ENCODE data around the gene NUBP2. TPM values are rescaled to one million over a fixed set of nuclear protein-coding genes. Genes with fewer than 3 reads are reported as not detected.

The NUBP2 gene
- total and polyA plus RNA-seq, 10 of the 15 experiments (the other 5 are each of a cell fraction or from before 2014, with no cell fraction given) = 1.9 to 129 (median 51.7) TPM

DNA sequence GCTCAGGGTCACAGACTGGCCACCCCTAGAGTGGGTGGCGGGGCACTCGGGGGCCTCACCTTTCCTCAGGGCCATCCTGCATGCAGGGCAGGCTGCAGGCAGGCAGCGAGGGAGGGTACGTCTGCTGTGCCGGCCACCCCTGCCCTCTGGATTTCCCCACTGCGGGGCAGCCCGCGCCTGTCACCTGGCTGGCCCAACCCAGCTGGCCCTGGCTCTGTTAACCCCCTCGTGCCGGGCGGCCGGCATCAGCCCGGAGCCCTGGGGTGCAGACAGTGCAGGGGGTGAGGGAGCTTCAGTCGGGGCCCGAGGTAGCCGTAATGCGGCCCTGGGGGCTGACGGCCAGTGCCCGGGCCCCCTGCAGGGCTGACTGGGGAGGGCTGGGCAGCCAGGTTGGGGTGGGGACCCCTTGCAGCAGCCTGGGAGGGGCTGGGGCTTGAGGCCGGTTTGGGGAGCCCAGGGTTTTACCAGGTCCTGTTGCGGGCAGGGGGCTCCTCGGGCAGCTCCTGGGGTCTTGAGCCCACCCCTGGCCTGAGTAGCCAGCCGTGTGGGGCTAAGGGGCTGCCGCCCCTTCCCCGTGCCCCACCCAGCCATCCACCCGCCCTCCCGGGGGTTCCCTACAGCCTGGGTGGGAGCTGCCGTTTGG is 10.9 kb downstream of the NUBP2 start, which contains the start of gene IGFALS:
Gene IGFALS, minus strand, starts transcription at position 128 of the 643 bp plus-strand sequence. Its CDS starts 53 bp downstream, at position 75.
- ChIA-PET SMC1A (ENCODE audit: uncharacterized antibody, unreplicated experiment) (no interaction called here), RAD21 (ENCODE audit: unreplicated experiment) (no interaction called here), POLR2A (no interaction called here), CTCF (no interaction called here)
- FAIRE-seq (no peak), ATAC-seq (no peak), DNase-seq (ENCODE audit: low read depth, low spot score) (no peak)
- H3K36me3 ChIP-seq (ENCODE audit: control insufficient read depth in 2 of 2, insufficient read depth in 2 of 2, low read length in 1 of 2) = peaks cover 0 to 7% of the 10 kb centered on the region in 2 experiments; a peak in 3 of 4 replicates
- H3K9me3 ChIP-seq (replicated peaks; ENCODE audit: control insufficient read depth, insufficient read depth, low read length) = no peaks in the 10 kb centered on the region; the same call in 2 of the 3 replicates
- no peak for TF ChIP-seq E2F4 (IDR thresholded peaks at IDR 0.05; ENCODE audit: low read depth, low read length)
- intact Hi-C loops (cut with micrococcal nuclease; ENCODE audit: unreplicated experiment) = no loop called here
- no peak within 1 kb of the TSS for H3K9ac ChIP-seq (ENCODE audit: control insufficient read depth, insufficient read depth, low read length)
- 87% methylated on average over 22 of the region's 28 CpGs for WGBS (ENCODE audit: insufficient coverage, insufficient replicate concordance, low lambda C conversion rate, missing lambda C conversion rate)
- in situ Hi-C loops (cut with MboI) = no loop called here
- no peaks in the 10 kb centered on the region for H3K79me2 ChIP-seq (ENCODE audit: control insufficient read depth, insufficient read depth, low read length)
- no TSS peak for BruUV-seq (replicated peaks)
- H3K4me2 ChIP-seq (ENCODE audit: control insufficient read depth, insufficient read depth) = no peak within 1 kb of the TSS
- no peaks in the 10 kb centered on the region for H4K20me1 ChIP-seq (ENCODE audit: control insufficient read depth, insufficient read depth)
- H3K4me1 ChIP-seq (ENCODE audit: control insufficient read depth, insufficient read depth, low read length) = no peaks in the 10 kb centered on the region
- no peak within 1 kb of the TSS for H3K4me3 ChIP-seq
- no peak within 1 kb of the TSS for H3K27ac ChIP-seq (ENCODE audit: control insufficient read depth, insufficient read depth)
- H2AFZ ChIP-seq (ENCODE audit: control insufficient read depth, low read depth, low read length) = no peak within 1 kb of the TSS
- no peaks in the 10 kb centered on the region for H3K27me3 ChIP-seq (replicated peaks in 1 of 2; ENCODE audit: control insufficient read depth in 2 of 2, insufficient read depth in 2 of 2, low read length in 1 of 2)

GRCh38 chr16:1794221-1794871 is 11.6 kb downstream of the NUBP2 start:
- DNase-seq (ENCODE audit: low read depth, low spot score) (no peak), FAIRE-seq (no peak), ATAC-seq (no peak)
- Histone ChIP-seq H2AFZ (ENCODE audit: control insufficient read depth, low read depth, low read length) (no peak overlapping the region), H3K79me2 (ENCODE audit: control insufficient read depth, insufficient read depth, low read length) (no peaks in the 10 kb centered on the region), H3K4me1 (ENCODE audit: control insufficient read depth, insufficient read depth, low read length) (no peaks in the 10 kb centered on the region), H3K4me3 (no peak overlapping the region), H3K36me3 (ENCODE audit: control insufficient read depth in 2 of 2, insufficient read depth in 2 of 2, low read length in 1 of 2) (peaks cover 0 to 7% of the 10 kb centered on the region in 2 experiments; a peak in 2 of 4 replicates), H3K4me2 (ENCODE audit: control insufficient read depth, insufficient read depth) (no peak overlapping the region), H3K27me3 (replicated peaks in 1 of 2; ENCODE audit: control insufficient read depth in 2 of 2, insufficient read depth in 2 of 2, low read length in 1 of 2) (no peaks in the 10 kb centered on the region), H3K9ac (ENCODE audit: control insufficient read depth, insufficient read depth, low read length) (no peak overlapping the region), H3K9me3 (replicated peaks; ENCODE audit: control insufficient read depth, insufficient read depth, low read length) (no peaks in the 10 kb centered on the region; the same call in 2 of the 3 replicates), H3K27ac (ENCODE audit: control insufficient read depth, insufficient read depth) (no peak overlapping the region), H4K20me1 (ENCODE audit: control insufficient read depth, insufficient read depth) (no peaks in the 10 kb centered on the region)
- SMC1A ChIA-PET (ENCODE audit: uncharacterized antibody, unreplicated experiment) = no interaction called here
- no peak for TF ChIP-seq CHD1 (IDR thresholded peaks at IDR 0.05; ENCODE audit: low read depth, low read length)
- TF ChIP-seq SMC3 (IDR thresholded peaks at IDR 0.05; ENCODE audit: borderline replicate concordance, low read length) = no peak
- no peak for TF ChIP-seq POLR2A (IDR thresholded peaks at IDR 0.05; ENCODE audit: low read depth, low read length)
- TF ChIP-seq, protein P1, sequence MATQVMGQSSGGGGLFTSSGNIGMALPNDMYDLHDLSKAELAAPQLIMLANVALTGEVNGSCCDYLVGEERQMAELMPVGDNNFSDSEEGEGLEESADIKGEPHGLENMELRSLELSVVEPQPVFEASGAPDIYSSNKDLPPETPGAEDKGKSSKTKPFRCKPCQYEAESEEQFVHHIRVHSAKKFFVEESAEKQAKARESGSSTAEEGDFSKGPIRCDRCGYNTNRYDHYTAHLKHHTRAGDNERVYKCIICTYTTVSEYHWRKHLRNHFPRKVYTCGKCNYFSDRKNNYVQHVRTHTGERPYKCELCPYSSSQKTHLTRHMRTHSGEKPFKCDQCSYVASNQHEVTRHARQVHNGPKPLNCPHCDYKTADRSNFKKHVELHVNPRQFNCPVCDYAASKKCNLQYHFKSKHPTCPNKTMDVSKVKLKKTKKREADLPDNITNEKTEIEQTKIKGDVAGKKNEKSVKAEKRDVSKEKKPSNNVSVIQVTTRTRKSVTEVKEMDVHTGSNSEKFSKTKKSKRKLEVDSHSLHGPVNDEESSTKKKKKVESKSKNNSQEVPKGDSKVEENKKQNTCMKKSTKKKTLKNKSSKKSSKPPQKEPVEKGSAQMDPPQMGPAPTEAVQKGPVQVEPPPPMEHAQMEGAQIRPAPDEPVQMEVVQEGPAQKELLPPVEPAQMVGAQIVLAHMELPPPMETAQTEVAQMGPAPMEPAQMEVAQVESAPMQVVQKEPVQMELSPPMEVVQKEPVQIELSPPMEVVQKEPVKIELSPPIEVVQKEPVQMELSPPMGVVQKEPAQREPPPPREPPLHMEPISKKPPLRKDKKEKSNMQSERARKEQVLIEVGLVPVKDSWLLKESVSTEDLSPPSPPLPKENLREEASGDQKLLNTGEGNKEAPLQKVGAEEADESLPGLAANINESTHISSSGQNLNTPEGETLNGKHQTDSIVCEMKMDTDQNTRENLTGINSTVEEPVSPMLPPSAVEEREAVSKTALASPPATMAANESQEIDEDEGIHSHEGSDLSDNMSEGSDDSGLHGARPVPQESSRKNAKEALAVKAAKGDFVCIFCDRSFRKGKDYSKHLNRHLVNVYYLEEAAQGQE (IDR thresholded peaks at IDR 0.05; ENCODE audit: low read depth, low read length) = no peak
- TF ChIP-seq SIX5 (IDR thresholded peaks at IDR 0.05; ENCODE audit: low read depth, low read length, severe bottlenecking) = no peak
- POLR2A ChIA-PET = no interaction called here
- BruUV-seq (replicated peaks) = no TSS peak
- in situ Hi-C loops (cut with MboI) (no loop called here), intact Hi-C loops (cut with micrococcal nuclease; ENCODE audit: unreplicated experiment) (no loop called here)
- WGBS (ENCODE audit: insufficient coverage, insufficient replicate concordance, low lambda C conversion rate, missing lambda C conversion rate) = 72% methylated on average over 16 of the region's 18 CpGs
- RAD21 ChIA-PET (ENCODE audit: unreplicated experiment) = no interaction called here
- CTCF ChIA-PET = no interaction called here
